GM18519 (cell line): ENCODE measurements around the gene DPYD.
A peak's percentile ranks its signal among the peaks of the same experiment; 100 is the strongest.

ENCODE experiments used
- ATAC-seq: cut with Tn5 transposase; IDR thresholded peaks from one replicate; pipeline ENCODE4 v1.9.1; 2021; ENCODE audit warnings: mild to moderate bottlenecking, moderate library complexity; ENCODE audit not compliant: unreplicated experiment, low FRiP score

DPYD gene

DNA sequence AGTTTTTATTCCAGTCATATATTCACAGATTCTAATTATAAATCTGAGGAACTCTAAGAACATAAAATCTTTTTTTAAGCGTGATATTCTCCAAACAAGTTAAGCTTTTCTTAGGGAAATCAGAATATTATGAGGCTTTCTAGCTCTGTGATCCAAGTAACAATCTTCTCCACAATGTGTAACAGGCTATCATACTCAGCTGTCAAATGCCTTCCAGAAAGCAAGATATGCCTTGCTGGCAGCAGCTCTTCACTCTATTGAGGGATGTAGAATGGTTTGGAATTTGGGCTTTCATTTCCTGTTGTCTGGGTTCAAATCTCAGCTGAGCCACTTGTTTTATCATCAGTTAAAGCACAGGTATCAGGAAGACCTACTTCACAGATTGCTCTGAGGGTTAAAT is 752.8 kb downstream of the DPYD start:
- no peak for ATAC-seq

DNA sequence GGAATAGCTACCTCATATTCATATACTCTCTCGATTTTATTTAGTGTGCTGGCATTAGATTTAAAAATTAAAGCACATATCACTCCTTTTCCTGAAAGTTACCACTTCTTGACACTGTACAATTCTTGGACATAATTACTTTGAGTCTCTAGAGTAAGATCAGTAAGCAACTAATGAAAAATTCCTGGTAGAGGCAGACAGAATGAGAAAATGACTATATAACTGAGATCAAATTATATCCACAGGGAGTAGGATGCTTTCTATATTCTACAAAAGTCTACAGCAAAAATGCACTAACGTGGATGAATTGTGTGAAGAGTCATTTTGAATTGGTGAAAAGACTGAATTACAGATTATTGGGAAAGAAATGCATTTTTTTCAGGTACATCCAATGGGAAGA is 753.6 kb downstream of the DPYD start:
- no peak for ATAC-seq

DNA sequence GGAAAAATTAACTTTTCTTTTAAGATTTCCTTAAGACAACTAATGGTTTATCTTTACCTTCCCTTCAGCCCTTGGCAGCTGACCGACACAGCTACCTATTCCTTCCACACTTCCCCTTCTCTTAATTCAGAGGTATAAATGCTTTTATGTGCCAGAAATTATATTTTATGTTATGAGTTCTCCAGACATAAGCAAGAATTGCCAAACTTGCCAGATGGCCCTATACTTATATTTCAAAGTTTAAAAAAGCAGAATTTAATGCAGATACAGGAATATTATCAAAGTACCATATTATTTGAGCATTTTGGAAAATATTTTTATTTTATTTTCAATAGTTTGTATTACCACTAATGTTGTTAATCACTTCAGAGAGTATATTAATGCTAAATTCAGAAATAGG is 754.2 kb downstream of the DPYD start:
- ATAC-seq = no peak

DNA sequence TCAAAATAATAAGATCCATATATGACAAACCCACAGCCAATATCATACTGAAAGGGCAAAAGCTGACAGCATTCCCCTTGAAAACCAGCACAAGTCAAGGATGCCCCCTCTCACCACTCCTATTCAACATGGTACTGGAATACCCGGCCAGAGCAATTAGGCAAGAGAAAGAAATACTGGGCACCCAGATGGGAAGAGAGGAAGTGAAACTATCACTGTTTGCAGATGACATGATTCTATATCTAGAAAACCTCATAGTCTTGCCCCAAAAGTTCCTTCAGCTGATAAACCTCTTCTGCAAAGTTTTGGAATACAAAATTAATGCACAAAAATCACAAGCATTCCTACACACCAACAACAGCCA is 756.6 kb downstream of the DPYD start:
- no peak for ATAC-seq

DNA sequence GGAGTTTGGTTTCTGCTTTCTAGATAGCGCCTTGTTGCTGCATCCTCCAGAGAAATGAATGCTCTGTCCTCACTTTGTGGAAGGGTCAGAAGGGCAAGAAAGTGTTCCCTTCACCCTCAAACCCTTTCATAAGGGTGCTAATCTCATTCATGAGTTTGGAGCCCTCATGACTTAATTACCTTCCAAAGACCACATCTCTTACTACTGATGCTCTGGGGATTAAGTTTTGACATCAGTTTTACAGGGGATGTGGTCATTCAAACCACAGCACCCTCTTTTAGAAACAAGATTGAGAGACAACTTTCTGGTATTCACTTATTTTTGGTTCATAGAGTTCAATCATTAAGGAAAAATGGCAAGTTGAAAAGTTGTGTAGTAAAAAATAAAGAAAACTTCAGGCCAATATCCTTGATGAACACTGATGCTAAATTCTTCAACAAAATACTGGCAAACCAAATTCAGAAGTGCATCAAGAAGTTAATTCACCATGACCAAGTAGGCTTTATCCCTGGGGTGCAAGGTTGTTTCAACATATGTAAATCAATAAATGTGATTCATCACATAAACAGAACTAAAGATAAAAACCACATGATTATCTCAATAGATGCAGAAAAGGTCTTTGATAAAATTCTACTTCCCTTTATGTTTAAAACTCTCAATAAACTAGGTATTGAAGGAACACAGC is 757.1 kb downstream of the DPYD start:
- ATAC-seq = no peak

DNA sequence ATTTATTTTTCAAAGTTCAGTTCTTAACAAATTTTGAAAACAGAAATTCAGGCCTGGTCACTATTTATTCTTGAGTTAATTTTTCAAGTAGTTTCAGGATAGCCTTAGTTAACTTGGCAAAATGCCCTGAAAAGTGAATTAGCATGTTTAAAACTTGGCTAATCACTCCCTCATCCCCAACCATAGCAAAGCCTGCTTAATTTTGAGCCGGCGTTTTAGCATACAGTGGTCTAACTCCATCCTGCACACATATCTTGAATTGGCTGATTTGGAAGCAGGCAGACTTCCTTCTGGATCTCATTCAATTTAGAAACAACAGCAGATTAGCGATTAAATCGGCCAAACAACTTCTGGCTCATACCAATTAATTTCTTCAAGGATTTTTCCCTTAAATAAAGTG is 760.0 kb downstream of the DPYD start:
- no peak for ATAC-seq

DNA sequence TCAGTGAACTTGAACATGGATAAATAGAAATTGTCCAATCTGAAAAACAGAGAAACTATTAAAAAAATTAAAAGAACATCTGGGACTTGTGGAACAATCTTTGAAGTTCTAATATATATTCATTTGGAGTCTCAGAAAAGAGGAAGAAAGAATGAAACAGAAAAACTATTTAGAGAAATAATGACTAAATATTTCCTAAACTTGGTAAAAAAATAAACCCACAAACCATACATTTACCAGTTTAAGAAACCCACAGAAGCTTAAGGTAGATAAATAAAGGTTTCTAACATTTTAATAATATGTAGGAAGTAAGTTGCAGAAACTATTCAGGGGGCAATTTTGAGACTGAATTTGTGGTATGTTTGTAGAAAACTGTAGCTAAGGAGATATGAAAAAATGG is 761.5 kb downstream of the DPYD start:
- peak; percentile 81 for ATAC-seq

DNA sequence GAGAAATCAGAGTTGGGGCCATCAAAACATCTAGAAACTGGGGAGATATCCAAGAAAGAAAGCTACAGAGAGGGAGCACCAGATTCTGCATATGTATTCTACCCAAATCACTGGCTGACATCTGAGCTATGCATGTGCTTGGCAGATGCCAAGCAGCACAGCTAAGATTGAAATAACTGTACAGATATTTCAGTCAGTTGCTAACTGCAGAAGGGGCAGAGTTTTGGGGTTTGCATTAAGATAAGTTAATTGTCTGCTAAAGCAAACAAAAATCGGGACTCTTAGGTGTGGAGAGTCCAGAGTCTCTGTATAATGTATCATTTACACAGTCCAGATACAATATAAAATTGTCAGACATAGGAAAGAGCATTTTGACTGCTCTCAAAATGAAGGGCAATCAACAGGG is 762.1 kb downstream of the DPYD start:
- ATAC-seq = no peak

DNA sequence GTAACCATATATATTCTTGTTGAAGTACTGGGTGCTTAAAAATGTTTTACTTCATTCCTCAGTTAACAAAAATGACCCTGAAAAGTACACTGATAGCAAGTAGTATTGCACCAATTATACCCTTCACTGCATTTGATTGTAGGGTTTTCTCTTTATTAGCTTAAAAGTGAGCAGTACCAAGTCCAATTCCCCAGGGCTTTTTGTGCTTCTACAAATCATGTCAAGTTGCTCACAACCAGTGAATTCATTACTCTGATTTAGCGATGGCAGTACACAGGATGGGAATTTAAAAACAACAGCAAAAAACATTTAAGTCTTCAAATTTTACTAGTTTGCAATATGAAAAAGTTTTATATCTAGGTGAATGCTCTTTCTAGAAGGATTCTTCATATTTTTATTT is 762.8 kb downstream of the DPYD start:
- ATAC-seq = no peak

DNA sequence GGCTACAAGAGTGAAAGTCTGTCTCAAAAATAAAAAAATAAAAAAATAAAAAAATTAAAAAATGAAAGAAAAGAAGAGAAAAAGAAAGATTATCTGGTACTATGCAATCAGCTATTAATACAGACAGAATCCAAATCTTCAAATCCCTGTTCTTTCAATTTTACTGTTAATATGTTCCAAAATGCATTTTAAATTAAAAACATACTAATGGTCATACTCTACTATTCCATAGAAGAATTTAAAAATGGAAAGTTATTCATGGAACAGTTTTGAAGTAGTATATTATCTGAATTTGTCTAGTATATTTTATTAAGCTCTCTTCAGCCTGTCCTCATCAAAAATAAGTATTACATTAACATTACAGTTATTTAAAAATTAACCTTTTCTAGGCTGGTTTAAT is 769.2 kb downstream of the DPYD start:
- no peak for ATAC-seq

DNA sequence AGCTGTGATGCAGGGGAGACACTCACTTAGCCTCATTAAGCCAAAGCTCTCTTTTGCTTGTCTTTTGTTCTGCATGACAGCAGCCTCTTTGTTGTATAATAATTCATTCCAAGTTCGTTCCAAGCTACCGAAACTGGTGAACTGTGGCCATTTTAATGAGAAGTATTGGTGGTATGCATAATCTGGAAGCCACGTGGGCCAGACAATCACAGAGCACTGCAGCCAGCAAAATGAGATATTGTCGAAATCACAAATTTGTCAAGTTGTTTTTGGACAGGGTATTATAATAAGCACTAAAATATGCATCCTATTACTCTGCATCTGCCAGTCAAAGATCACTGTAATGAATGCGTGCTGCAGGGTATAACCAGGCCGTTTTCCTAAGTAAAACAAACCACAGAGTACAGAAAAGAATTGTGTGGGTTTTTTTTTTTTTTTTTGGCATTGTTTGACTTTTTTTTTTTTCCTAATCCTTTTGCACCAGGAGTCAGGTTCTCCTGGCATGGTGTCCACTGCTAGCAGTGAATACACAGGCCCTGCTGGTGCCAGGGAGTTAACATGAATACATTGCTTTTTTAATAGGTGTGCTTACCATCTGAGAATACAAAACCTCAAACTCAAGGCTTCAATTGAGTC is 775.4 kb downstream of the DPYD start:
- no peak for ATAC-seq

DNA sequence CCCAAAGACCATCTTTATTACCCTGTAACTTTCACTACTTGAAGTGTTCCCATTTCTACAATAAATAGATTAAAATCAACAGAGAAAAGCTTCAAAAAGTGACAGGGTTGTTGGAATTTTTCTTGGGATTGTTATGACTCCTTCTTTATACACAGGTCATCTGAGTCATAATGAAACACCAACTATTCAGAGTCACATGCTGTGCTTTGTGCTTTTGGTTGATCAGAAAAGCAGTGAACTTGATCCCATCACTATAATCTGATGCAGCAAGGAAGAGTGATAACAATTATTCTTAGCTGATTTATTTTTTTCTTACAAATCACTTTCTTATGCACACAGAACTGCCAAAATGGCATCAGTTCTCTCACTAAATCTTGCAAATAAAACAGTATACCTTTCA is 776.3 kb downstream of the DPYD start:
- no peak for ATAC-seq

DNA sequence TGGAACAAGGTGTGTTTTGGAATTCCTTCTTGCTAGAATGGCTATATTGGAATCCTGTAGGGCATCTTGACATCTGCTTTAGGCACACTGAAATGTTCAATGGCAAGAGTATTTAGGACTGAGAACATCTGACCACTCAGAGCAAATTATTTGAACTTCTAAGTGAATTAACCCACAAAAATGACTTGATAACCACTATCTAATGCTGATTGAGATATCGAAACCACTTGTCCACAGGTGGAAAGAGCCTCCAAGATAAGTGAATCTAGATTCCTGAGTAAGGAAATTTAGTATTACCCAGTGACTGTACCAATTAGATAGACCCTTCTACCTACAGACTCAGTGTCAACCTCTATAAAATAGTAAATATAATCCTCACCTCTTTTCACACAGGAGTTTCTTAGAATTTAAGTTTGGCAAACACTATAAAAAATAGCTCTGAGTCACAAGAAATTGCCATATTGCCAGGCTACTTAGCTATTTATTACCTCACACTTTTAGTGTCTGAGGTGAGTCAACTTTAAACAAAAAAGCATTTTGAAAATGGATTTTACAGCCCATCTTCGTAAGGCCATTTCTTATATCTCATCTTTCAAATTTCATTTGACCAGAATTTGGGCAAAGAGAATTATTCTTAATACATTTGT is 777.5 kb downstream of the DPYD start:
- no peak for ATAC-seq

DNA sequence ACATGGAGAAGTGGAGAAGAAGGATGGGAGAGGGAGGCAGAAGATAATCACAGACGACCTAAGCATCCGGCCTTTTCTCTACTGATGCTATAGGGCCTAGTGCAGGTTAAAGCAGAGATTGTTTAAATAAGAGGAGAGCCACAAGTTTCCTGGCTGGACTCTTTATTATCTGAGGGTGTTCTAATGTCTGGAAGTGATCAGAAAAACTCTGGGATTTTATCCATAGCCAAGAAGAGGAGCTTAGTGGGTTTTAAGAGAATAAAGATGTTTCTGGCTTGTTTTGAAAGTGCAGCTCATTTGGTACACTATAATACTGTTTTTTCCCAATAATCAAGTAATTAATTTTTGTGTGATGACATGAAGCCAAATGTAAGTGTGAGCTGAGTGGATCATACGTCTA is 780.2 kb downstream of the DPYD start:
- no peak for ATAC-seq

DNA sequence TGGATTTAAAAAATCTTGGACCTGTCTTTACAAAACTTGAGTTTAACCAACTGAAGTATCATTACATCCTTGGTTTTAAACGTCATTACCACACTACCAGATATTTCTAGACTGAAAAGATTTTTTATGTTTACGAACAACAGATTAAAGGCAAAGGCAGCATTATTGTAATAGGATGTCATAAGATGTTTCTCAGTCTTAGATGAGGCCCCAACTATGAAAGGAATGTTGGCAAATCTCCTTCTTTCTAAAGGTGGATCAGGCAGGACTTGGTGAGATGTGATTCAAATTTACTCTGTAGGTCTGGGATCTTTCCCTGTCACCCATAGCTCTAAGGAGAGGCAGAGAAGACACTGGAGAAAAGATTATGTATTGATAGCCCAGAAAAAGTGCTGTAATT is 781.3 kb downstream of the DPYD start:
- ATAC-seq = no peak

DNA sequence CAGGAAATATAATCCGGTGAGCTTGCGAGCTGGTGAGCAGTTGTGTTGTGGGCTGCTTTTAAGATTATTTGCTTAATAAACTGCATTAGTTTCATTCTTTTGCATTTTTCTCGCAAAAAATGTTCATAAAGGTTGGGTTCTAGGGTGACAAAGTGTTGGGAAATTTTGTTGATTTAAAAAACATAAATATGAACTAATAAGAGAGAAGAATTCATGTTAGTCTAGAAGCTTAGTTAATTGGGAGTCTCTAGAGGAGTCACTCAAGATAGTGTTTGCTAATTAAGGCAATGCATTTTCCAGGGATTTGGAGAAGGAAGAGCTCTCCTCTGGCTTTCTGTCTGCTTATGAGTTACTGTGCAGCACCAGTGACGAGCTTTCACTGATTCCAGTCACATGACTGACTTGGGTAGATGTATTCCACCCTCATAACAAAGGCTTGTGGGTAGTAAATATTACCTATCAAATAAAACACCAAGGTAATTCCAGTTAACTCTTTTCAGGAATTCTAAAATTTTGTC is 782.3 kb downstream of the DPYD start:
- peak; percentile 53 for ATAC-seq

DNA sequence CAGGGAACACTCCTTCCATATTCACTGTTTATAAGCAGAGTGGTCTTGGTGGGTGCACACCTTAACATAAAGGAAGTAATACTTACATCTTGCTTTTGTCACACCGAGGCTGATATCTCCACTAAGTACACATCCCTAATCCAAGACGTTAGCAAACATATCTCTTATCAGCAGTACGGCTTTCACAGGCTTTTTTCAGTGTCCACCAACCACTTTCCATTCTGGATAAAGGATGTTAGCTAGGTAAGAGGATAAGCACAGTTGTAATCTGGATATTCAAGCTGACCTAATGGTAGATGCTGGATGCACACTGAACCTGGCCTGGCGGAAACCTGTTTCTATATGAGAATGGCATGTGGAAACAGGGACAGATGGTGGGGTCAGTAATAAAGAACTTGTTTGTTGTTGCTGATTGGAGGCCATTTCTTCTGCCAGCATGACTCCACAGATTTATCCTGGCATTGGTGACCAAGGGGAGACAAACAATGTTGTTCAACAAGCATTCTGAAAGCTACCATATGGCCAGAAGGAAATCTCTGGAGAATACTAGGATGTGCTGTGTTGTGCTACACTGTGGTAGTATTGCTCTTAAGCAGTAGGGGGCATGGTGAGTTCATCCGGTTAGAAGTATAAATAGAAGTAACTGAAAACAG is 782.8 kb downstream of the DPYD start:
- ATAC-seq = peak; percentile 94

DNA sequence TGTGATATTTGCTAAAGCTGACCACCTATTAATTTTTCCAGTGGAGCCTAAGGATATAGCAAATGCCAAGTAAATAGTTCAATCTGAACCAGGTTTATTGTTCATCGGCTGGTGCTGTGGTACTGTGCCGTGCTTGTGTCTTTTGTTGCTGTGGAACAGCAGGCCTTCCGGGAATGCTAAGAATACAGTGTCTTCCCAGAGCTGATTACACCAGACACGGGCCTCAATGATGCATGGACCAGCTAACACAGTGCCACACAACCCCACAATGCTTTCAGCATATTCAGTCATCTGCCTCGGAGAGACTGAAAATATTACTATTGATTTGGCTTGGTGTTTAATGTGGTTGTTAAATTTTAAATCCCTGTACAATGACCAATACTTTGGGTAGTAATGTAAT is 783.8 kb downstream of the DPYD start:
- ATAC-seq = no peak

DNA sequence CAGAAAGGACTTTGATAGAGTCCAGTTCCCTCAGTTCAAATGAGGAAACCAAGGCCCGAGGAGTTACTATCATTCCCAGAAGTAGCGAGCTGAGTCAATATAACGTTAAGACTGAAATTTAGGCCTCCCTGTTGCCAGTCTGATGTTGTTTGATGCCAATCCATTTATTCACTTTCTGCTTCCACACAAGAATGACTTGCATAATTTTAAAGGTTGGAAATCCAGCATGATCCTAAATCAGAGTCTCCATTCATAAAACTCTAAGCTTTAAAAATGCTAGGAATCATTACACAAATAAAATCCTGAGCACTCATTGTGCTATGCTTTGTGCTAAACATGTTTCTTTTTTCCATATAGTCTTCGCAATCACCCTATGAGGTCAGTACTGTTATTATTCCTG is 784.9 kb downstream of the DPYD start:
- no peak for ATAC-seq

DNA sequence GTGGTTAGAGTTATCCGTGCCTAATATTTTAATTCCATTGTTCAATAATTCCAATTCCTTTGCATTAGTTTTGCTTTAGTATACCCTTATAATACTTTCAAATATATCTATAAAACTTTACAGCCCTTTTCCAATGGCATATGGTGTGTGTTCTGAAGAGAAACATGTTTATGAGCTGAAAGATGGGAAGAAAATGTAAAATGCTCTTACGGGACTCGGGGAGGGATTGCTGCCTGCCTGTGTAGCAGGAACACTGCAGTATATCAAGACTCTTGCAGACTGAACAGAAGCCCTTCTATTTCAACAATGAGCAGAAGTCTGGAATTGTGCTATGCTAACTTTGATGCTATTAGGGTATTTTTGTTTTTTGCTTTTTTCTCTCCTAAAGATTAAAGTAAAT is 792.4 kb downstream of the DPYD start:
- no peak for ATAC-seq

DNA sequence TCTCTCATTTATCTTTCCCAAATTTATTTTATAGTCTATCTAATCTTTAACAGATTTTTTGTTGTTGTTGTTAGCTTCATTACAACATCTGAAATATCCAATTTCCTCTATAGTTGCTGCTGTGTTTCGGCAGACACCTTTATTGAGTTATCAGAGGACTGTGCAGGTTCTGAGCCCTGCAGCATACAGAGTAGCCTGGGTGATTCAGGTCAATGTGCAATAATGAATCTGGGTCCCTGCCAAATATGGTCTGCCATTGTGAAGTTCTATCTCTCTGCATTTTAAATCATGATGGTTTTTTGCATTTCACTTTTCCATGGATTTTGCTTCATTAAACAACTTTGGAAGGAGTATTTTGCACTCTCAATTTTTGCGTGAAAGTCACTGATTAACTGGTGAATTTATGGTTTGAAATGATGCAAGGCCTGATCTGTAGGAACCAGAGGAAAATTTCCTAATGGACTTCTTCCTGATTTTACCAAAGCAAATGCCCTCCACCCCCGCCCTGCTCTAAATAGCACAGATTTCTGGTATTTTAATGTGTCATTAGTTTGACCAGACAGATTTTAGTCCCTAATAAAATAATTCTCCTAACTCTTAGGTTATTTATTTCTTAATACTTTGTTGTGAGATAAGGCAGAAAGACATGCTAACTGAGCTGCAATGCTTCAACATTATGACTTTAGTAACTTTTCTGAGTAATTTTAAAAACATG is 797.0 kb downstream of the DPYD start:
- no peak for ATAC-seq
